ENCODE measurements around the gene ZER1. TPM values are rescaled to one million over a fixed set of nuclear protein-coding genes. Genes with fewer than 3 reads are reported as not detected.
"Not testable (repeated sequence)": the region's sequence is repeated elsewhere in the genome, so short reads cannot be mapped to it uniquely, and the experiment has no call there.

The ZER1 gene
- total and polyA plus RNA-seq, 2 of the 4 experiments (the other 2 are of a cell fraction): 7.7 to 34.9 TPM

- ATAC-seq (ENCODE audit: low read depth); DNase-seq; H3K4me3 ChIP-seq (ENCODE audit: insufficient read depth, low read depth, low read length); H2BK5ac ChIP-seq (ENCODE audit: low read depth, low read length, poor library complexity, severe bottlenecking); H2BK20ac ChIP-seq (ENCODE audit: low read depth, low read length); H3K18ac ChIP-seq (ENCODE audit: low read depth, low read length); H2BK120ac ChIP-seq (ENCODE audit: low read depth, low read length); H4K5ac ChIP-seq (ENCODE audit: low read depth, low read length); H2AFZ ChIP-seq (replicated peaks; ENCODE audit: low read length, poor library complexity); BruUV-seq (replicated peaks); H3K9me3 ChIP-seq (ENCODE audit: control insufficient read depth, insufficient read depth, low read length); H4K8ac ChIP-seq (ENCODE audit: low read depth in 2 of 2, low read length in 2 of 2); H3K14ac ChIP-seq (replicated peaks; ENCODE audit: low read depth, low read length); H3K27ac ChIP-seq (ENCODE audit: insufficient read depth, low read length); POLR2A ChIA-PET (ENCODE audit: unreplicated experiment); H3K4me2 ChIP-seq (ENCODE audit: low read depth, low read length); H4K20me1 ChIP-seq (ENCODE audit: insufficient read depth, low read length); H2BK15ac ChIP-seq (ENCODE audit: low read depth, low read length); H3K56ac ChIP-seq (ENCODE audit: extremely low read depth, insufficient read depth, low read length); CTCF ChIA-PET; H3K4ac ChIP-seq (ENCODE audit: low read depth, low read length); in situ Hi-C loops (cut with MboI; ENCODE audit: low sequenced_read_pairs); H2AK9ac ChIP-seq (replicated peaks; ENCODE audit: low read depth, low read length, poor library complexity); H3K4me1 ChIP-seq (ENCODE audit: control insufficient read depth, insufficient read depth, low read length); H3K9ac ChIP-seq (ENCODE audit: low read depth, low read length); H3K27me3 ChIP-seq (ENCODE audit: control insufficient read depth, insufficient read depth, low read length); dilution Hi-C loops (cut with HindIII; ENCODE audit: low sequenced_read_pairs, unreplicated experiment); H4K91ac ChIP-seq (ENCODE audit: insufficient read depth, low read depth, low read length); H2AK5ac ChIP-seq (ENCODE audit: low read depth, low read length); H3K23ac ChIP-seq (ENCODE audit: low read depth, low read length): not testable (repeated sequence)
- 96% methylated on average over 16 of the region's 30 CpGs; no CpG with 5 or more reads in 1 of the 2 experiments for WGBS, 2 experiments (ENCODE audit: extremely low coverage in 2 of 2, insufficient read length in 1 of 2)
- intact Hi-C loops (cut with micrococcal nuclease): loop anchor here (10.0 kb wide), 1 partner anchor 124 kb away; no protein-coding TSS in a partner anchor
- H3K79me1 ChIP-seq (ENCODE audit: low read depth in 1 of 2, low read length in 2 of 2): peaks cover 6 to 42% of the 10 kb centered on the region in 2 experiments
- peaks cover 13% of the 10 kb centered on the region for H3K36me3 ChIP-seq (ENCODE audit: control insufficient read depth, insufficient read depth, low read length)
- H3K9me1 ChIP-seq (ENCODE audit: insufficient read depth, low read length): peaks cover 11% of the 10 kb centered on the region
Measured at GRCh38 chr9:128699096-128699795, 72.5 kb downstream of the ZER1 start.
